Large intestine (tissue), 3 donors: ENCODE measurements around the gene C15orf40. TPM values are rescaled to one million over a fixed set of nuclear protein-coding genes. Genes with fewer than 3 reads are reported as not detected.
"Not testable (repeated sequence)": the region's sequence is repeated elsewhere in the genome, so short reads cannot be mapped to it uniquely, and the experiment has no call there.

Experiments
- DNase-seq, 2 donors: peaks; one replicate each; pipeline versions ENCODE4 v3.0.0 to v3.0.0-alpha.2; 2013
- H3K27ac ChIP-seq: one replicate; pipeline ENCODE4 v1.5.1; 2013; ENCODE audit warnings: low read length
- H3K27me3 ChIP-seq: 2 replicates; pipeline ENCODE4 v1.6.1; 2013; ENCODE audit warnings: low read length; ENCODE audit not compliant: control insufficient read depth, insufficient read depth
- H3K36me3 ChIP-seq: 2 replicates; pipeline ENCODE4 v1.6.1; 2013; ENCODE audit warnings: low read length; ENCODE audit not compliant: control insufficient read depth, insufficient read depth
- H3K4me1 ChIP-seq: one replicate; pipeline ENCODE4 v1.6.1; 2013; ENCODE audit warnings: low read length; ENCODE audit not compliant: control insufficient read depth, insufficient read depth
- H3K4me3 ChIP-seq: one replicate; pipeline ENCODE4 v1.5.1; 2013; ENCODE audit warnings: low read length
- H3K9me3 ChIP-seq: one replicate; pipeline ENCODE4 v1.6.1; 2013; ENCODE audit warnings: mild to moderate bottlenecking, low read depth, low read length, moderate library complexity; ENCODE audit not compliant: control insufficient read depth
- WGBS: methylation state at CpG from one replicate; pipeline ENCODE4 v1.1.5; 2013; ENCODE audit warnings: low lambda C conversion rate; ENCODE audit not compliant: insufficient coverage; 5-methylcytosine and 5-hydroxymethylcytosine counted together
- polyA plus RNA-seq: library from polyadenylated mRNA; unstranded; fragments of 120-200 nt; gene quantifications from one replicate; pipeline ENCODE4 v1.2.1, GENCODE V29; 2013

Gene C15orf40
- polyA plus RNA-seq, 1 donor: 29.1 TPM

- no peaks in the 10 kb centered on the region for H3K4me1 ChIP-seq
- H3K27ac ChIP-seq: no peak overlapping the region
- H3K4me3 ChIP-seq: no peak overlapping the region
- DNase-seq: no peak
- 100% methylated on average over 2 of the region's 8 CpGs for whole genome bisulfite sequencing
- no peaks in the 10 kb centered on the region for H3K9me3 ChIP-seq
- no peaks in the 10 kb centered on the region for H3K27me3 ChIP-seq
- H3K36me3 ChIP-seq: peaks cover 33% of the 10 kb centered on the region
These were observed 18.6 kb upstream of the C15orf40 start for GRCh38 chr15:83030021-83030420.

- WGBS: no CpG with 5 or more reads among the region's 2 CpGs
- no peaks in the 10 kb centered on the region for H3K27me3 ChIP-seq
- no peak overlapping the region for H3K4me3 ChIP-seq
- no peaks in the 10 kb centered on the region for H3K4me1 ChIP-seq
- no peaks in the 10 kb centered on the region for H3K9me3 ChIP-seq
- H3K27ac ChIP-seq: no peak overlapping the region
- no peak for DNase-seq
- H3K36me3 ChIP-seq: peaks cover 34% of the 10 kb centered on the region
These were observed 7.0 kb upstream of the C15orf40 start for GRCh38 chr15:83018436-83018835.

- H3K36me3 ChIP-seq: peaks cover 32% of the 10 kb centered on the region
- H3K4me1 ChIP-seq: peaks cover 7% of the 10 kb centered on the region
- WGBS: no CpG with 5 or more reads among the region's 5 CpGs
- no peak overlapping the region for H3K27ac ChIP-seq
- H3K9me3 ChIP-seq: no peaks in the 10 kb centered on the region
- no peak overlapping the region for H3K4me3 ChIP-seq
- DNase-seq: no peak
- no peaks in the 10 kb centered on the region for H3K27me3 ChIP-seq
These were observed 5.5 kb upstream of the C15orf40 start for GRCh38 chr15:83016906-83017305.

GRCh38 chr15:83015361-83015760 lies 3.9 kb upstream of the C15orf40 start:
- DNase-seq: no peak
- H3K4me1 ChIP-seq: peaks cover 11% of the 10 kb centered on the region
- H3K27me3 ChIP-seq: no peaks in the 10 kb centered on the region
- H3K4me3 ChIP-seq: no peak overlapping the region
- H3K9me3 ChIP-seq: no peaks in the 10 kb centered on the region
- H3K36me3 ChIP-seq: peaks cover 21% of the 10 kb centered on the region
- WGBS: no CpG with 5 or more reads among the region's 4 CpGs
- no peak overlapping the region for H3K27ac ChIP-seq

GRCh38 chr15:83014205-83014653 lies 2.8 kb upstream of the C15orf40 start:
- Histone ChIP-seq H3K4me1 (peaks cover 15% of the 10 kb centered on the region), H3K27ac (no peak overlapping the region), H3K36me3 (peaks cover 19% of the 10 kb centered on the region), H3K4me3 (no peak overlapping the region), H3K27me3 (no peaks in the 10 kb centered on the region), H3K9me3 (no peaks in the 10 kb centered on the region)
- no peak for DNase-seq
- WGBS: 79% methylated on average over 2 of the region's 5 CpGs

- DNase-seq: no peak
- whole genome bisulfite sequencing: 100% methylated on average over 1 of the region's 6 CpGs
- H3K9me3 ChIP-seq: no peaks in the 10 kb centered on the region
- peaks cover 15% of the 10 kb centered on the region for H3K4me1 ChIP-seq
- no peak overlapping the region for H3K4me3 ChIP-seq
- H3K36me3 ChIP-seq: peaks cover 23% of the 10 kb centered on the region
- H3K27me3 ChIP-seq: no peaks in the 10 kb centered on the region
- H3K27ac ChIP-seq: no peak overlapping the region
These were observed 1.2 kb upstream of the C15orf40 start for GRCh38 chr15:83012636-83013035.

- peak overlapping the region; percentile 96 for H3K4me3 ChIP-seq
- H3K36me3 ChIP-seq: peaks cover 26% of the 10 kb centered on the region
- peak overlapping the region; percentile 9 for H3K27ac ChIP-seq
- H3K9me3 ChIP-seq: no peaks in the 10 kb centered on the region
- peaks cover 15% of the 10 kb centered on the region for H3K4me1 ChIP-seq
- 83% methylated on average over 1 of the region's 9 CpGs for WGBS
- no peaks in the 10 kb centered on the region for H3K27me3 ChIP-seq
- no peak for DNase-seq
These were observed 612 bp upstream of the C15orf40 start for GRCh38 chr15:83012076-83012426.

GRCh38 chr15:83010709-83011270 lies 649 bp downstream of the C15orf40 start:
- WGBS: 54% methylated on average over 2 of the region's 15 CpGs
- Histone ChIP-seq H3K9me3 (no peaks in the 10 kb centered on the region), H3K27me3 (no peaks in the 10 kb centered on the region), H3K36me3 (peaks cover 31% of the 10 kb centered on the region), H3K4me1 (peaks cover 15% of the 10 kb centered on the region), H3K4me3 (peak overlapping the region; percentile 96), H3K27ac (peak overlapping the region; percentile 74)
- DNase-seq: peak; percentile 76 to 82

- not testable (repeated sequence) for H3K9me3 ChIP-seq, H3K4me3 ChIP-seq, H3K4me1 ChIP-seq, DNase-seq, H3K27me3 ChIP-seq, H3K27ac ChIP-seq
- no CpG with 5 or more reads among the region's 3 CpGs for WGBS
- peaks cover 10% of the 10 kb centered on the region for H3K36me3 ChIP-seq
These were observed 10.8 kb downstream of the C15orf40 start for GRCh38 chr15:83000672-83001031.

- no CpG with 5 or more reads among the region's 6 CpGs for WGBS
- Histone ChIP-seq H3K27me3 (no peaks in the 10 kb centered on the region), H3K27ac (no peak overlapping the region), H3K4me1 (no peaks in the 10 kb centered on the region), H3K4me3 (no peak overlapping the region), H3K36me3 (peaks cover 9% of the 10 kb centered on the region), H3K9me3 (no peaks in the 10 kb centered on the region)
- DNase-seq: peak in 1 of 2 donors; percentile 44
These were observed 11.4 kb downstream of the C15orf40 start for GRCh38 chr15:82999905-83000671.

- no peak for DNase-seq
- Histone ChIP-seq H3K27ac (no peak overlapping the region), H3K9me3 (no peaks in the 10 kb centered on the region), H3K4me1 (no peaks in the 10 kb centered on the region), H3K4me3 (no peak overlapping the region), H3K27me3 (no peaks in the 10 kb centered on the region), H3K36me3 (peaks cover 5% of the 10 kb centered on the region)
- WGBS: no CpG with 5 or more reads among the region's 6 CpGs
These were observed 12.0 kb downstream of the C15orf40 start for GRCh38 chr15:82999426-82999825.
